DND-41 (cell line): ENCODE measurements around the gene PRDM8.

ENCODE experiments used
- EZH2 ChIP-seq: IDR thresholded peaks from 3 replicates; pipeline ENCODE4 v1.6.1; 2012; ENCODE audit warnings: borderline replicate concordance, low read depth, mild to moderate bottlenecking, moderate library complexity, low read length, inconsistent platforms; ENCODE audit not compliant: severe bottlenecking
- TF ChIP-seq, protein P1 (sequence below): IDR thresholded peaks from 2 replicates; pipeline ENCODE4 v1.5.1; 2012; ENCODE audit warnings: borderline replicate concordance, low read length, moderate library complexity, mild to moderate bottlenecking; ENCODE audit not compliant: poor library complexity, severe bottlenecking; ENCODE audit errors: extremely low read depth

DNA sequence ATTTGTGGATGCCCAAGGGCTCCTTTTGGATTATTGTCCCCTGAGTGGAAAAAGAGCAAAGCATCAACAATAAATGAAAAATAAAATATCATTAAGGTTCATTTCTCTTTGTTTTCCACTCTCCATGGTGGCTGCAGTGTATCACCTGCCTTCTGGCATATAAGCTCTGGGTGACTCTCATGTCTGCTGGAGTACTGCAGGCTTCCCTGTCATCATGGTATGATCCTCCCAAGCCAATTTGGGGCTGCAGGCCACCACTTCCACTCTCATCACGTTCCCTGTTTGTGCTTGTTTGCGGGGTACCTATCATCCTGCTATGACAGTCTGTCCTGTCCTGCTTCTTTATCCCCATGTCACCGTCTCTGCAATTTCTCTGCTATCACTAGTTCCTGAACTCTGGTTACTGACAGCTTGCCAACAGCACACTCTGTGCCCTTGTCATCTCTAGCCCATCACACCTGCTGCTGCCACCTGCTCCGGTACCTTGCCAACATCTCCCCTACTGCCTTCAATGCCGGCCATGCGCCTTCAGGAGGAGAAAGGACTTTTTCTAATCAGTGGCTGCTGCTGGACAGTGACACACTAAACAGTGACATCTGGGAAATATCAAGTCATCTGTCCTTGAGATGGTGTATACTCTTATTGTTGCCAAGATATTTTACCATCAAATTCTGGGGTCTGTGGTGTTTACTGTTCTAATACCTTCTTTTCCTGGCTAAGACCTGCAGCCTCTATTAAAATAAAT lies 46.1 kb downstream of the PRDM8 start:
- TF ChIP-seq, protein P1, sequence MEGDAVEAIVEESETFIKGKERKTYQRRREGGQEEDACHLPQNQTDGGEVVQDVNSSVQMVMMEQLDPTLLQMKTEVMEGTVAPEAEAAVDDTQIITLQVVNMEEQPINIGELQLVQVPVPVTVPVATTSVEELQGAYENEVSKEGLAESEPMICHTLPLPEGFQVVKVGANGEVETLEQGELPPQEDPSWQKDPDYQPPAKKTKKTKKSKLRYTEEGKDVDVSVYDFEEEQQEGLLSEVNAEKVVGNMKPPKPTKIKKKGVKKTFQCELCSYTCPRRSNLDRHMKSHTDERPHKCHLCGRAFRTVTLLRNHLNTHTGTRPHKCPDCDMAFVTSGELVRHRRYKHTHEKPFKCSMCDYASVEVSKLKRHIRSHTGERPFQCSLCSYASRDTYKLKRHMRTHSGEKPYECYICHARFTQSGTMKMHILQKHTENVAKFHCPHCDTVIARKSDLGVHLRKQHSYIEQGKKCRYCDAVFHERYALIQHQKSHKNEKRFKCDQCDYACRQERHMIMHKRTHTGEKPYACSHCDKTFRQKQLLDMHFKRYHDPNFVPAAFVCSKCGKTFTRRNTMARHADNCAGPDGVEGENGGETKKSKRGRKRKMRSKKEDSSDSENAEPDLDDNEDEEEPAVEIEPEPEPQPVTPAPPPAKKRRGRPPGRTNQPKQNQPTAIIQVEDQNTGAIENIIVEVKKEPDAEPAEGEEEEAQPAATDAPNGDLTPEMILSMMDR, result no peak
- no peak for TF ChIP-seq EZH2
